Activated CD8-positive, alpha-beta T cell treated with anti-CD3 and anti-CD28 coated beads for 36 hours (primary cell): ENCODE measurements around the gene BOC. TPM values are rescaled to one million over a fixed set of nuclear protein-coding genes. Genes with fewer than 3 reads are reported as not detected.

Experiments used
- ATAC-seq: fragments of 200-7000 bp; cut with Tn5 transposase; one replicate; pipeline ENCODE4 v1.10.0; 2021; ENCODE audit warnings: mild to moderate bottlenecking, moderate library complexity
- CTCF ChIA-PET: fragments of 350-600 bp; sonication (Branson Sonifier 250); formaldehyde crosslinking; loops from one replicate; lab custom pipeline; 2021; ENCODE audit warnings: antibody characterized with exemption; lab: Charles Lee
- POLR2A ChIA-PET: fragments of 350-600 bp; sonication (Branson Sonifier 250); formaldehyde crosslinking; loops from one replicate; lab custom pipeline; 2021; ENCODE audit warnings: antibody characterized with exemption; lab: Charles Lee
- DNase-seq: peaks from one replicate; pipeline ENCODE4 v3.0.0-alpha.2; 2020
- H3K27ac Mint-ChIP-seq: one replicate; pipeline ENCODE4 v1.8.0; 2021; ENCODE audit warnings: mild to moderate bottlenecking, mixed read lengths
- H3K27me3 Mint-ChIP-seq: one replicate; pipeline ENCODE4 v1.8.0; 2021; ENCODE audit warnings: mixed read lengths
- H3K36me3 Mint-ChIP-seq: one replicate; pipeline ENCODE4 v1.8.0; 2021; ENCODE audit warnings: low read depth, mixed read lengths
- H3K4me1 Mint-ChIP-seq: one replicate; pipeline ENCODE4 v1.8.0; 2021; ENCODE audit warnings: low read depth, mixed read lengths
- H3K4me3 Mint-ChIP-seq: one replicate; pipeline ENCODE4 v1.8.0; 2021; ENCODE audit warnings: mild to moderate bottlenecking, moderate library complexity, mixed read lengths
- H3K9me3 Mint-ChIP-seq: one replicate; pipeline ENCODE4 v1.8.0; 2021; ENCODE audit warnings: mixed read lengths
- CTCF ChIP-seq: fragments of 200-600 bp; IDR thresholded peaks from one replicate; pipeline ENCODE4 v1.8.0; 2022; ENCODE audit warnings: antibody characterized with exemption, mild to moderate bottlenecking
- intact Hi-C: fragments of 100-400 bp; cut with micrococcal nuclease; formaldehyde crosslinking; loops from one replicate; pipeline ENCODE4 v1.10.0; 2022
- total RNA-seq, 2 experiments: library from RNA; stranded (reverse); gene quantifications; one replicate each; pipeline ENCODE4 v1.2.3, GENCODE V29; 2021

The BOC gene
- total RNA-seq, 2 experiments from 2014 or later = 0.20 to 0.49 TPM

DNA sequence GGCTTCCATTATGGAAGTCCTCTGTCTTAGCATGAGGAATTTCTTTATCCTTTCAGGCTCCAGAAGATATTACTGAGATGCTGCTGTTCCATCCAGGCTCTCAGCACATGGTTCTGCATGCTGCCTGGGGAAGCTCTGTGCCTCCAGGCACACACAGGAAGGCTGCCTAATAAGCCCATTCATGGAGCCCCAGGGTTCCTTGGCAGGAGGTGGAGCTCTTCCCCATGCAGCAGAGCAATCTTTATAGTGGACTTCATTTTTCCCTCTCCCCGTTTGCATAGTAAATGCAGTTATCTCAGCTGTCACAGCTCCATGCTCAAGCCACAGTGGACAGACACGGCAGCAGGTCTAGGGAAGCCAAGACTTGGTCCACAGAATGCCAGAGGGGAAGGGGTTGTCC, 57.6 kb downstream of the BOC start:
- intact Hi-C loops = no loop called here
- no peak overlapping the region for H3K4me3 Mint-ChIP-seq
- CTCF ChIA-PET = interaction anchor here (2.3 kb wide), 1 partner anchor 19 kb away, joined by 14 read pairs; no protein-coding TSS in a partner anchor
- TF ChIP-seq CTCF = no peak
- no peaks in the 10 kb centered on the region for H3K27me3 Mint-ChIP-seq
- H3K27ac Mint-ChIP-seq = no peak overlapping the region
- H3K4me1 Mint-ChIP-seq = no peaks in the 10 kb centered on the region
- no peaks in the 10 kb centered on the region for H3K9me3 Mint-ChIP-seq
- ATAC-seq (no peak), DNase-seq (no peak)
- POLR2A ChIA-PET = interaction anchor here (0.6 to 1.5 kb wide), 2 partner anchors 11 to 42 kb away, joined by 3 read pairs; no protein-coding TSS in a partner anchor
- no peaks in the 10 kb centered on the region for H3K36me3 Mint-ChIP-seq

DNA sequence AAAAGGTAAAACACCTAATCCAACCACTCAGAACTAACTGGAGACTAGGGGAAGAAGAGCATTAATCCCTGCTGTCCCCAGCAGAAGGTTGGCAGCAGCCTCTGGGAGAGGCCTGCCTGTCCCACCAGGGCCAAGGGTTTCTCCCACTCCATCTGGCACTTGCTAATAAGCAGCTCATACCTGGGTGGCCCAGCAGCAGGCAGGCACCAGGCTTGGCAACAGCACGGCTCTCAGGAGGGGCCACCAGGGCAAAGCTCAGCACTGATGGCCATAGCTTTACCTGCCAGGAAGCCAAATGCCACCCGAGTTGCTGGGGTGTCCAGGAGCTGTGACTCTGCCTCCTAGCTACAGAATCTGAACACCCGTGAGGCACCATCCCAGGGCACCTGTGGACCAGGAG, 58.3 kb downstream of the BOC start:
- no peaks in the 10 kb centered on the region for H3K27me3 Mint-ChIP-seq
- no peak for TF ChIP-seq CTCF
- H3K36me3 Mint-ChIP-seq = no peaks in the 10 kb centered on the region
- no peaks in the 10 kb centered on the region for H3K4me1 Mint-ChIP-seq
- H3K4me3 Mint-ChIP-seq = no peak overlapping the region
- H3K27ac Mint-ChIP-seq = no peak overlapping the region
- CTCF ChIA-PET = interaction anchor here (2.3 kb wide), 1 partner anchor 19 kb away, joined by 14 read pairs; no protein-coding TSS in a partner anchor
- POLR2A ChIA-PET = interaction anchor here (1.1 to 1.5 kb wide), 2 partner anchors 43 to 68 kb away, joined by 3 read pairs; no protein-coding TSS in a partner anchor
- H3K9me3 Mint-ChIP-seq = no peaks in the 10 kb centered on the region
- ATAC-seq = no peak
- DNase-seq = no peak
- intact Hi-C loops = no loop called here

DNA sequence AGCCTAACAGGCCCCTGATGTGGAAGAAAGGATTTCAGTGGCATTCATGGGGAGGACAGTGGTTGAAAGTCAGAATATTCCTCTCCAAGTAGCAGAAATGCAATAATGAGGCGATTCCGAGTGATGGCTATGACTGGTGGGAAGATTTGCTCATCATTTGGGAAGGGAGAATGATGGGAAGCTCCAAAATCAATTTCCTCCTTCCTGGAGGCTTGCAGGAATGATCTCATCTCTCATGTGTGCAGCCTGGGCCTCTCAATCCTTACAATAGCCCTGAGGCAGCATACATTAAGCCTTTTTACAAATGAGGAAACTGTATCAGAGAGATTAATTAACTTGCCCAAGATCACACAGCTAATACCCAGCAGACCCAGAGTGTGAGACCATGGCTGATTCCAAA, 58.7 kb downstream of the BOC start:
- Mint-ChIP-seq H3K27me3 (no peaks in the 10 kb centered on the region), H3K9me3 (no peaks in the 10 kb centered on the region), H3K4me3 (no peak overlapping the region), H3K27ac (no peak overlapping the region), H3K4me1 (no peaks in the 10 kb centered on the region), H3K36me3 (no peaks in the 10 kb centered on the region)
- DNase-seq (no peak), ATAC-seq (no peak)
- ChIA-PET POLR2A (interaction anchor here (1.1 to 1.5 kb wide), 2 partner anchors 43 to 69 kb away, joined by 3 read pairs; no protein-coding TSS in a partner anchor), CTCF (interaction anchor here (2.3 kb wide), 1 partner anchor 18 kb away, joined by 14 read pairs; no protein-coding TSS in a partner anchor)
- TF ChIP-seq CTCF = no peak
- intact Hi-C loops = no loop called here

DNA sequence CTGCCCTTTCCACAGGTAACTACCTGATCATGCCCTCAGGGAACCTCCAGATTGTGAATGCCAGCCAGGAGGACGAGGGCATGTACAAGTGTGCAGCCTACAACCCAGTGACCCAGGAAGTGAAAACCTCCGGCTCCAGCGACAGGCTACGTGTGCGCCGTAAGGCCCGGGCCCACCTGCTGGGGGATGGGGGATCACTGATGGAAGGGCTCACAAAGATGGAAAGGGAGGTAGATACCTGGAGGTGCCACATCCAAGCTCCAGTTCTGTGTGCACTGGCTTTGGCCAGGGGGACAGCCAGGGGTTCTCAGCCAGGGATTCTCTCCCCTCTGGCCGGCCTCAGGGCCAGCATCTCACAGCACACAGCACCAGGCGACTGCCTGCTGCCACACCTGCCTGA, 59.4 kb downstream of the BOC start:
- no peak overlapping the region for H3K27ac Mint-ChIP-seq

More for the DNA sequence above, 59.4 kb downstream of the BOC start:
- no peaks in the 10 kb centered on the region for H3K4me1 Mint-ChIP-seq
- ChIA-PET CTCF (interaction anchor here (1.5 kb wide), 1 partner anchor 18 kb away, joined by 5 read pairs; no protein-coding TSS in a partner anchor), POLR2A (interaction anchor here (1.1 kb wide), 1 partner anchor 70 kb away, joined by 3 read pairs; no protein-coding TSS in a partner anchor)
- DNase-seq = no peak
- no peaks in the 10 kb centered on the region for H3K27me3 Mint-ChIP-seq
- no peak for ATAC-seq
- intact Hi-C loops = no loop called here
- no peak overlapping the region for H3K4me3 Mint-ChIP-seq
- H3K9me3 Mint-ChIP-seq = no peaks in the 10 kb centered on the region
- TF ChIP-seq CTCF = no peak
- no peaks in the 10 kb centered on the region for H3K36me3 Mint-ChIP-seq
